OCI-LY1 (cell line): ENCODE measurements around the gene NKX2-2.

Source experiments
- H2AFZ ChIP-seq: fragments of 200-600 bp; sonication (generic), shearing (Covaris generic); 2 replicates; pipeline ENCODE4 v1.6.0; 2014; ENCODE audit warnings: antibody characterized with exemption, mild to moderate bottlenecking, low read length
- H3F3A ChIP-seq: fragments of 200-600 bp; sonication (generic), shearing (Covaris generic); 2 replicates; pipeline ENCODE4 v1.6.0; 2014; ENCODE audit warnings: mild to moderate bottlenecking, antibody characterized with exemption, low read length, moderate library complexity; ENCODE audit not compliant: insufficient read depth
- H3K27ac ChIP-seq: fragments of 200-600 bp; sonication (generic); 2 replicates; pipeline ENCODE4 v1.5.1; 2014; ENCODE audit warnings: low read length, mixed run types, mild to moderate bottlenecking, low read depth; ENCODE audit not compliant: poor library complexity, severe bottlenecking
- H3K27me3 ChIP-seq: fragments of 200-600 bp; sonication (generic); 2 replicates; pipeline ENCODE4 v1.6.0; 2014; ENCODE audit warnings: antibody characterized with exemption, mild to moderate bottlenecking, low read length, moderate library complexity; ENCODE audit not compliant: insufficient read depth
- H3K36me3 ChIP-seq: fragments of 200-600 bp; sonication (generic); 2 replicates; pipeline ENCODE4 v1.6.1; 2014; ENCODE audit warnings: mild to moderate bottlenecking, antibody characterized with exemption, low read length, moderate library complexity, mixed read lengths; ENCODE audit not compliant: insufficient read depth
- H3K4me1 ChIP-seq: fragments of 200-600 bp; sonication (generic); 2 replicates; pipeline ENCODE4 v1.5.1; 2014; ENCODE audit warnings: mild to moderate bottlenecking, low read length, moderate library complexity; ENCODE audit not compliant: insufficient read depth, severe bottlenecking
- H3K4me2 ChIP-seq: fragments of 200-600 bp; sonication (generic), shearing (Covaris generic); 2 replicates; pipeline ENCODE4 v1.6.1; 2014; ENCODE audit warnings: low read length
- H3K4me3 ChIP-seq: fragments of 200-600 bp; sonication (generic); 2 replicates; pipeline ENCODE4 v1.5.1; 2014; ENCODE audit warnings: low read length, low read depth, mild to moderate bottlenecking, mixed read lengths; ENCODE audit not compliant: poor library complexity, severe bottlenecking
- H3K79me2 ChIP-seq: fragments of 200-600 bp; shearing (Covaris generic); 2 replicates; pipeline ENCODE4 v1.6.1; 2016; ENCODE audit warnings: mixed run types, low read length, mixed read lengths; ENCODE audit not compliant: insufficient read depth
- H3K9ac ChIP-seq: fragments of 200-600 bp; sonication (generic), shearing (Covaris generic); 2 replicates; pipeline ENCODE4 v1.6.1; 2014; ENCODE audit warnings: mild to moderate bottlenecking, low read length, mixed read lengths
- H3K9me2 ChIP-seq: fragments of 200-600 bp; sonication (generic), shearing (Covaris generic); 2 replicates; pipeline ENCODE4 v1.6.1; 2014; ENCODE audit warnings: low read depth, mild to moderate bottlenecking, low read length, mixed read lengths
- H3K9me3 ChIP-seq: fragments of 200-600 bp; shearing (Covaris generic); 2 replicates; pipeline ENCODE4 v1.6.1; 2014; ENCODE audit warnings: low read length, mixed read lengths
- H4K20me1 ChIP-seq: fragments of 200-600 bp; sonication (generic), shearing (Covaris generic); 2 replicates; pipeline ENCODE4 v1.6.0; 2016; ENCODE audit warnings: mild to moderate bottlenecking, low read length; ENCODE audit not compliant: insufficient read depth
- EZH2 ChIP-seq: fragments of 200-600 bp; sonication (generic), shearing (Covaris generic); IDR thresholded peaks from 2 replicates; pipeline ENCODE4 v1.8.0; 2017; ENCODE audit warnings: borderline replicate concordance, mixed run types, mild to moderate bottlenecking, antibody characterized with exemption, low read length, moderate library complexity, mixed read lengths
- TF ChIP-seq, protein P1 (sequence below): fragments of 200-600 bp; sonication (generic), shearing (Covaris generic); IDR thresholded peaks from 2 replicates; pipeline ENCODE4 v1.5.1; 2017; ENCODE audit warnings: mild to moderate bottlenecking, antibody characterized with exemption, low read length, moderate library complexity, mixed read lengths

NKX2-2 gene

GRCh38 chr20:21511485-21511849 is 2.4 kb downstream of the NKX2-2 start:
- TF ChIP-seq, protein P1, sequence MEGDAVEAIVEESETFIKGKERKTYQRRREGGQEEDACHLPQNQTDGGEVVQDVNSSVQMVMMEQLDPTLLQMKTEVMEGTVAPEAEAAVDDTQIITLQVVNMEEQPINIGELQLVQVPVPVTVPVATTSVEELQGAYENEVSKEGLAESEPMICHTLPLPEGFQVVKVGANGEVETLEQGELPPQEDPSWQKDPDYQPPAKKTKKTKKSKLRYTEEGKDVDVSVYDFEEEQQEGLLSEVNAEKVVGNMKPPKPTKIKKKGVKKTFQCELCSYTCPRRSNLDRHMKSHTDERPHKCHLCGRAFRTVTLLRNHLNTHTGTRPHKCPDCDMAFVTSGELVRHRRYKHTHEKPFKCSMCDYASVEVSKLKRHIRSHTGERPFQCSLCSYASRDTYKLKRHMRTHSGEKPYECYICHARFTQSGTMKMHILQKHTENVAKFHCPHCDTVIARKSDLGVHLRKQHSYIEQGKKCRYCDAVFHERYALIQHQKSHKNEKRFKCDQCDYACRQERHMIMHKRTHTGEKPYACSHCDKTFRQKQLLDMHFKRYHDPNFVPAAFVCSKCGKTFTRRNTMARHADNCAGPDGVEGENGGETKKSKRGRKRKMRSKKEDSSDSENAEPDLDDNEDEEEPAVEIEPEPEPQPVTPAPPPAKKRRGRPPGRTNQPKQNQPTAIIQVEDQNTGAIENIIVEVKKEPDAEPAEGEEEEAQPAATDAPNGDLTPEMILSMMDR = no peak
- TF ChIP-seq EZH2 = no peak
- Histone ChIP-seq H3K4me3 (no peak overlapping the region), H3K79me2 (no peaks in the 10 kb centered on the region), H3F3A (no peaks in the 10 kb centered on the region), H3K36me3 (no peaks in the 10 kb centered on the region), H3K9ac (no peak overlapping the region), H3K4me1 (no peaks in the 10 kb centered on the region), H3K27ac (no peak overlapping the region), H3K27me3 (no peaks in the 10 kb centered on the region), H3K4me2 (no peak overlapping the region), H3K9me3 (no peaks in the 10 kb centered on the region), H2AFZ (no peak overlapping the region), H3K9me2 (no peaks in the 10 kb centered on the region), H4K20me1 (no peaks in the 10 kb centered on the region)

DNA sequence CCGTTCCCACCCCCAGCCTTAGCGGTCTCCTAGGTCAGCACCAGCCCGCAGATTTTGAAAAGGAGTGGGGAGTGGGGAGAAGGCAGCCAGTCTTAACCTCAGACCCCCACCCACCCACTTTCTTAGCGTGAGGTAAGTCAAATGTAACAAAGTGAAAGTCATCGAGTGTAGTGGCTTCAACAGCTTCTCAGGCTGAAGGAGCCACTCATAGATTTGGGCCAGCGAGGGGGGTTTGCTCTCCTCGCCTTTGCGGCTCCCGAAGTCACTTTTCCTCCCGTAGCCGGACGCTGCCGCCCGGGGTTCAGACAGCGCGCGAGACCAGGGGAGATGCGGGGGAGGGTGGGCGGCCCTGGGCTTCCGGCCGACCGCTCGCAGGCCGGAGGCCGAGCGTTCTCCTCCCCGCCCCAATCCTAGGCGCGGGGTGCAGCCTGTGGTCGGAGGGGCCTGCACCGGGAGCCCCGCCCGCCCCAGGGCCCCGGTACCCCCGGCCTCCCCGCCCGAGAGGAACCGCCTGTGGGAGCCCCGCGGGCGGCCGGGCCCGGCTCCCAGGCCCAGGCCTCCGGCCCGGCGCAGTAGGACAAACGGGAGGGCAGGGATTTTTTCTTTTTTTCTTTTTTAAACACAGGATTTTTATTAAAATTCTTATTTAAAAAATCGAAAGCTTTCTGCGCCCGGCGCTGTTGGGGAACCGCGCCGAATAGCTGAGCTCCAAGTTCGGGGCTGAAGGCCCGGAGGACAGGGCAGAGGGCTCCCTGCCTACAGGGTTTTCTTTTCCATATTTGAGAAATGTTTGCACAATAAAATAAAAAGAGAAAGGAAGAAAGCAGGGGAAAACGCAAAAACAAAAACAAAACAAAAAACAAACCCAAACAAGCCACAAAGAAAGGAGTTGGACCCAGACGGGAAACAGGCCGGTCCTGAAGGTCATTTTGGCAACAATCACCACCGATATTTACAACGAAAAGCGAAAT is 3.2 kb downstream of the NKX2-2 start:
- Histone ChIP-seq H3K9ac (no peak overlapping the region), H3K27me3 (no peaks in the 10 kb centered on the region), H3K4me3 (no peak overlapping the region), H3K4me1 (no peaks in the 10 kb centered on the region), H3K79me2 (no peaks in the 10 kb centered on the region), H3K9me3 (no peaks in the 10 kb centered on the region), H3K9me2 (no peaks in the 10 kb centered on the region), H2AFZ (no peak overlapping the region), H3F3A (no peaks in the 10 kb centered on the region), H4K20me1 (no peaks in the 10 kb centered on the region), H3K36me3 (no peaks in the 10 kb centered on the region), H3K4me2 (no peak overlapping the region), H3K27ac (no peak overlapping the region)
- TF ChIP-seq, protein P1 = no peak
- TF ChIP-seq EZH2 = no peak

GRCh38 chr20:21509597-21510371 is 4.1 kb downstream of the NKX2-2 start:
- no peaks in the 10 kb centered on the region for H3K27me3 ChIP-seq
- H3F3A ChIP-seq = no peaks in the 10 kb centered on the region
- no peak overlapping the region for H2AFZ ChIP-seq
- TF ChIP-seq, protein P1 = no peak
- TF ChIP-seq EZH2 = no peak
- H3K4me3 ChIP-seq = no peak overlapping the region
- no peak overlapping the region for H3K4me2 ChIP-seq
- no peak overlapping the region for H3K9ac ChIP-seq
- H3K9me3 ChIP-seq = no peaks in the 10 kb centered on the region
- H3K36me3 ChIP-seq = no peaks in the 10 kb centered on the region
- H3K27ac ChIP-seq = no peak overlapping the region
- H3K4me1 ChIP-seq = no peaks in the 10 kb centered on the region
- H3K79me2 ChIP-seq = no peaks in the 10 kb centered on the region
- H4K20me1 ChIP-seq = no peaks in the 10 kb centered on the region
- H3K9me2 ChIP-seq = no peaks in the 10 kb centered on the region
